Mesothelial cell of epicardium (in vitro differentiated cells): Measurements from ENCODE around the gene SOWAHA. TPM values are rescaled to one million over a fixed set of nuclear protein-coding genes. Genes with fewer than 3 reads are reported as not detected.
"Not testable (repeated sequence)": the region's sequence is repeated elsewhere in the genome, so short reads cannot be mapped to it uniquely, and the experiment has no call there.

Experiments
- DNase-seq, 2 experiments: peaks; one replicate each; pipeline ENCODE4 v3.0.0; 2021; ENCODE audit warnings: low spot score in 2 of 2; ENCODE audit not compliant: unreplicated experiment in 2 of 2
- H3K27ac Mint-ChIP-seq: 2 replicates; pipeline ENCODE4 v1.8.0; 2021; ENCODE audit warnings: mixed read lengths
- H3K27me3 Mint-ChIP-seq: 2 replicates; pipeline ENCODE4 v1.8.0; 2021; ENCODE audit warnings: low read depth, mixed read lengths
- H3K36me3 Mint-ChIP-seq: 2 replicates; pipeline ENCODE4 v1.8.0; 2021; ENCODE audit warnings: mixed read lengths
- H3K4me1 Mint-ChIP-seq: 2 replicates; pipeline ENCODE4 v1.8.0; 2021; ENCODE audit warnings: mixed read lengths
- H3K4me3 Mint-ChIP-seq: 2 replicates; pipeline ENCODE4 v1.8.0; 2021; ENCODE audit warnings: mild to moderate bottlenecking, moderate library complexity, mixed read lengths
- H3K9me3 Mint-ChIP-seq: 2 replicates; pipeline ENCODE4 v1.8.0; 2021; ENCODE audit warnings: mixed read lengths
- CTCF ChIP-seq: fragments of 200-600 bp; sonication (generic); IDR thresholded peaks from one replicate; pipeline ENCODE4 v1.5.0; 2021; ENCODE audit warnings: antibody characterized with exemption; ENCODE audit not compliant: unreplicated experiment
- total RNA-seq: library from RNA; stranded (reverse); gene quantifications from 3 replicates; pipeline ENCODE4 v1.2.1, GENCODE V29; 2021

The SOWAHA gene
- total RNA-seq, 1 donor from 2014 or later, result 0.67 TPM

GRCh38 chr5:132848270-132848669, 35.2 kb downstream of the SOWAHA start:
- DNase-seq, result no peak
- no peak for TF ChIP-seq CTCF
- Mint-ChIP-seq H3K4me1 (peaks cover 3% of the 10 kb centered on the region), H3K4me3 (no peak overlapping the region), H3K27ac (no peak overlapping the region), H3K27me3 (no peaks in the 10 kb centered on the region), H3K36me3 (no peaks in the 10 kb centered on the region), H3K9me3 (no peaks in the 10 kb centered on the region)

GRCh38 chr5:132849347-132849746, 36.2 kb downstream of the SOWAHA start:
- Mint-ChIP-seq H3K4me1 (peaks cover 5% of the 10 kb centered on the region), H3K27ac (no peak overlapping the region), H3K27me3 (no peaks in the 10 kb centered on the region), H3K4me3 (no peak overlapping the region), H3K36me3 (no peaks in the 10 kb centered on the region), H3K9me3 (no peaks in the 10 kb centered on the region)
- TF ChIP-seq CTCF, result no peak
- no peak for DNase-seq

GRCh38 chr5:132850066-132850465, 37.0 kb downstream of the SOWAHA start:
- no peaks in the 10 kb centered on the region for H3K27me3 Mint-ChIP-seq
- TF ChIP-seq CTCF, result no peak
- H3K36me3 Mint-ChIP-seq, result no peaks in the 10 kb centered on the region
- no peak overlapping the region for H3K4me3 Mint-ChIP-seq
- H3K27ac Mint-ChIP-seq, result no peak overlapping the region
- no peak for DNase-seq
- H3K4me1 Mint-ChIP-seq, result peaks cover 7% of the 10 kb centered on the region
- H3K9me3 Mint-ChIP-seq, result no peaks in the 10 kb centered on the region

- no peak overlapping the region for H3K4me3 Mint-ChIP-seq
- no peak for DNase-seq
- H3K27me3 Mint-ChIP-seq, result peaks cover 3% of the 10 kb centered on the region
- H3K4me1 Mint-ChIP-seq, result peaks cover 7% of the 10 kb centered on the region
- no peaks in the 10 kb centered on the region for H3K9me3 Mint-ChIP-seq
- H3K36me3 Mint-ChIP-seq, result no peaks in the 10 kb centered on the region
- no peak overlapping the region for H3K27ac Mint-ChIP-seq
- TF ChIP-seq CTCF, result no peak
Measured at GRCh38 chr5:132853323-132853722, 40.2 kb downstream of the SOWAHA start.

- no peaks in the 10 kb centered on the region for H3K36me3 Mint-ChIP-seq
- DNase-seq, result no peak
- H3K27me3 Mint-ChIP-seq, result peaks cover 6% of the 10 kb centered on the region
- H3K4me1 Mint-ChIP-seq, result peaks cover 7% of the 10 kb centered on the region
- TF ChIP-seq CTCF, result no peak
- no peak overlapping the region for H3K4me3 Mint-ChIP-seq
- no peak overlapping the region for H3K27ac Mint-ChIP-seq
- no peaks in the 10 kb centered on the region for H3K9me3 Mint-ChIP-seq
Measured at GRCh38 chr5:132853790-132854189, 40.7 kb downstream of the SOWAHA start.

- Mint-ChIP-seq H3K4me3 (no peak overlapping the region), H3K27ac (peak overlapping the region; percentile 43), H3K9me3 (no peaks in the 10 kb centered on the region), H3K27me3 (peaks cover 6% of the 10 kb centered on the region), H3K4me1 (peaks cover 4% of the 10 kb centered on the region), H3K36me3 (no peaks in the 10 kb centered on the region)
- no peak for TF ChIP-seq CTCF
- DNase-seq, result no peak
Measured at GRCh38 chr5:132854301-132854700, 41.2 kb downstream of the SOWAHA start.

GRCh38 chr5:132854992-132855391, 41.9 kb downstream of the SOWAHA start:
- H3K27ac Mint-ChIP-seq, H3K4me3 Mint-ChIP-seq, H3K9me3 Mint-ChIP-seq, H3K4me1 Mint-ChIP-seq, DNase-seq, H3K36me3 Mint-ChIP-seq: not testable (repeated sequence)
- peaks cover 12% of the 10 kb centered on the region for H3K27me3 Mint-ChIP-seq
